Stimulated activated CD4-positive, alpha-beta T cell treated with anti-CD3 and anti-CD28 coated beads, Interleukin-4, amount 100 ng/mL, for 4 hours (primary cell): ENCODE results near the gene ZMYM4.
"Not testable (repeated sequence)": the region's sequence is repeated elsewhere in the genome, so short reads cannot be mapped to it uniquely, and the experiment has no call there.

Experiments used
- DNase-seq, 2 experiments: peaks; one replicate each; pipeline ENCODE4 v3.0.0-alpha.2; 2020

The ZMYM4 gene

GRCh38 chr1:35331618-35332017 lies 63.1 kb downstream of the ZMYM4 start:
- DNase-seq: not testable (repeated sequence)

- no peak for DNase-seq
Observed at GRCh38 chr1:35334485-35334884, 66.0 kb downstream of the ZMYM4 start.

GRCh38 chr1:35340519-35340918 lies 72.0 kb downstream of the ZMYM4 start:
- DNase-seq: no peak

GRCh38 chr1:35345439-35345981 lies 77.0 kb downstream of the ZMYM4 start:
- no peak for DNase-seq

GRCh38 chr1:35350872-35351271 lies 82.4 kb downstream of the ZMYM4 start:
- DNase-seq: no peak

- DNase-seq: no peak
Observed at GRCh38 chr1:35359995-35360394, 91.5 kb downstream of the ZMYM4 start.

GRCh38 chr1:35361638-35362037 lies 93.1 kb downstream of the ZMYM4 start:
- no peak for DNase-seq

DNA sequence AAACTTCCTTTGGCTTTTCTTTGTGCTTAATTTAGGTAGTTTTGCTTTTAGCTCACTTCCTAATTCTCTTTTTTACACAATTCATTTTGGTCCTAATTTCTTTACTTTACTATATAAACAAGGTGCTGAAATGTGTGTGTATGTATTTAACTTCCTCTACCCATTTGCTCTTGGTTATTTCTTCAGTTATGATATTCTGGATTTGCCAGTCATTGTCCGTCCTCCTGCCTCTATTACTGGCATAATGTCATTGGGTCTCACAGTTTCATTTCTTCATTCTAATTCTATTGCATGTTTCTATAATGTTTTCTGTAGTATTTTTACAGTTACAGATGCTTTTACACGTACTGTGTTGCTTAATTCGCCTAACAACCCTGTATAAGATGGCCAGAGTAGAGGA lies 96.2 kb downstream of the ZMYM4 start:
- DNase-seq: no peak

GRCh38 chr1:35367914-35368313 lies 99.4 kb downstream of the ZMYM4 start:
- no peak for DNase-seq

DNA sequence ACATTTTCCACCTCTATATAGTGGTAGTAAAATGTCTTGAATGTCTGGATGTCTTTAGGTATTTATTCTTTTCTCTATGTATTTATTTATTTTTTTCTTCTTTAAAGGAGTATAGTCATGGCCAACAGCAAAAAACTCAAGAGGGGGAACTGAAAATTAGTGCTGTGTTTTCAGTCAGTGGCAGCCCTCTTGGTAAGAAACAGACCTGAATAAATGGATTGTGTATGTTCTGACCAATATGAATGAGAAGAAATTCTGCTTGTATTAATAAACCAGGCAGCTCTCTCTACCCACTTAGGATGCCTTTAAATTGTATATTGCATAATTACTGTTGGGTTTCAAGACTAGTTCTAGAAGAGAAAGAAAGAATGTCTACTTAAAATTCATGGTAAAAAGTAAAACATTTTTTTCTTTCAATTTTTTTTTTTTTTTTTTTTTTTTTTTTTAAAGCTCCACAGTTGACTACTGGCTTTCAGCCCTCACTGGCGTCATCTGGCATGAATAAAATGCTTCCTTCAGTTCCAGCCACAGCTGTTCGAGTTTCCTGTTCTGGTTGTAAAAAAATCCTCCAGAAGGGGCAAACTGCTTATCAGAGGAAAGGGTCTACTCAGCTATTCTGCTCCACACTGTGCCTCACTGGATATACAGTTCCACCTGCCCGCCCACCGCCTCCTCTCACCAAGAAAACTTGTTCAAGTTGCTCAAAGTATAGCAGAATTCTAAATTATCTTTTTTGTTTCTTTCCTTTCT lies 101.6 kb downstream of the ZMYM4 start:
- DNase-seq: no peak

DNA sequence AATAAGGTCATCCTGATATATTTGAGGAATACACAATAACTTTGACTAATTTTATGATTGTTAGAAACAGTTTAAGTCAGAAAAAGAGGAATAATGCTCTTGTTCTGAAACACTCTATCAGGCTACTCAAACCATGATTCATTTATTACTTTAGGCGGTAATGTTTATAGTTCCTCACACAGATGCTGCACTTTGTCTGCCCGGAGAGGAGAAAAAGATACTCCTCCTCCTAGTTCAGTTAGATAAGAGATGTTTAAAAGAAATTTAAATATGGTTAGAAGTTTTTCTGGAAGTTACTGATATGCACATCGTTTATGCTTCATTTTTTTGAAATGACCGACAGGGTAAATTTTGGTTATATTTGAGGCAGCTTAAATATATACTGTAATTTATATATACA lies 103.0 kb downstream of the ZMYM4 start:
- DNase-seq: no peak

DNA sequence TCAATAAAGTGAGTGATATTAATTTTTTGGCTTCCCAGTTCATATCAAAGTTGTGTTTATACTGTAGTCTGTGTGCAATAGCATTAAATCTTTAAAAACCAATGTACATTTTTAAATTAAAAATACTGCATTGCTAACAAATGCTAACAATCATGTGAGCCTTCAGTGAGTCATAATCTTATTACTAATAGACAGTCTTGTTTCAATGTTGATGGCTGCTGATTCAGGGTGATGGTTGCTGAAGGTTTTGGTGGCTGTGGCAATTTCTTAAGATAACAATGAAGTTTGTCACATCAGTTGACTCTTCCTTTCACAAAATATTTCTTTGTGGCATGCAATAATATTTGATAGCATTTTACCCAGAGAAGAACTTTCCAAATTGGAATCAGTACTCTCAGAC lies 109.0 kb downstream of the ZMYM4 start:
- DNase-seq: no peak

GRCh38 chr1:35379317-35380000 lies 111.0 kb downstream of the ZMYM4 start:
- DNase-seq: no peak

DNA sequence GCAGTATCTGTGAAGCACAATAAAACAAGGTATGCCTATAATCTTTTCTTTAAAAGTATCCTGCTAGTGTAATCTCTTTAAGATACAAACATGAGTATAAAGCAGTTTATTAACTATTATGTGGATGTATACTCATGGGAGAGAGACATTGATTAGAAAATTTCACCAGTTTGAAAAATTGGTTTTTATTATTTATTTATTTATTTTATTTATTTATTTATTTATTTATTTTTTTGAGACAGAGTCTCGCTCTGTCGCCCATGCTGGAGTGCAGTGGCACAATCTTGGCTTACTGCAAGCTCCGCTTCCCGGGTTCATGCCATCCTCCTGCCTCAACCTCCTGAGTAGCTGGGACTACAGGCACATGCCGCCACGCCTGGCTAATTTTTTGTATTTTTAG lies 111.6 kb downstream of the ZMYM4 start:
- DNase-seq: not testable (repeated sequence)

- no peak for DNase-seq
Observed at GRCh38 chr1:35382107-35382506, 113.6 kb downstream of the ZMYM4 start.

GRCh38 chr1:35386290-35386689 lies 117.8 kb downstream of the ZMYM4 start:
- DNase-seq: no peak

- DNase-seq: no peak
Observed at GRCh38 chr1:35386959-35387358, 118.5 kb downstream of the ZMYM4 start.

- no peak for DNase-seq
Observed at GRCh38 chr1:35390600-35391494, 122.3 kb downstream of the ZMYM4 start.

- no peak for DNase-seq
Observed at GRCh38 chr1:35394386-35394785, 125.9 kb downstream of the ZMYM4 start.

DNA sequence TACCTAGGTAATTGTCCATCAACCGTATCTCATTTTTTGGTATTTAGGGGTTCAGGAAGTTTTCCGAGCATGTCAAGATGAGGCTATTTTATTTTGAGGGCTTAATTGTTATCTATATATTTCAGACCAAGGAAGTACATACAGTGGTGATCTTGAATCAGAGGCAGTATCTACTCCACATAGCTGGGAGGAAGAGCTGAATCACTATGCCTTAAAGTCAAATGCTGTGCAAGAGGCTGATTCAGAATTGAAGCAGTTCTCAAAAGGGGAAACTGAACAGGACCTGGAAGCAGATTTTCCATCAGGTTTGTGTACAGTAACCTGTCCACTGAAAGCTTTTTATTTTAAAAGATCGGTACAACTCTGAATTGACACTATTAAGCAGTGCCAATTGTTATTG lies 130.2 kb downstream of the ZMYM4 start:
- DNase-seq: no peak

- no peak for DNase-seq
Observed at GRCh38 chr1:35401049-35401448, 132.5 kb downstream of the ZMYM4 start.

- no peak for DNase-seq
Observed at GRCh38 chr1:35406103-35406502, 137.6 kb downstream of the ZMYM4 start.

DNA sequence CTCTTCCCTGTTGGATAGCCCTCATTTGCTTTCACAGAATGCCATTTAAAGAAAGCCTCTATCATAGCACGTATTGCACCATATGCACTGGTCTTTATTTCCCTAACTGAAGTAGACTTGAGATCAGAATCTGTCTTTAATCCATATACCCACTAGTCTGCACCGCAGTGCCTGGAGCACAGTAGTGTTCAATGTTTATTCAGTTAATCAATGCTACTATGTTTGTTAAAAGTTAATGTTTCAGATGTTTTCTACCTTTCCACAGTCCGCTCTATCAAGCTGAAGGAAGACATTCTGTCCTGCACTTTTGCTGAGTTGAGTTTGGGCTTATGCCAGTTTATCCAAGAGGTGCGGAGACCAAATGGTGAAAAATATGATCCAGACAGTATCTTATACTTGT lies 139.2 kb downstream of the ZMYM4 start:
- no peak for DNase-seq
